Smooth muscle cell of the brain vasculature (primary cell): ENCODE data around the gene POLRMT.
"Not testable (repeated sequence)": the region's sequence is repeated elsewhere in the genome, so short reads cannot be mapped to it uniquely, and the experiment has no call there.

Experiments used
- DNase-seq: peaks from one replicate; pipeline ENCODE4 v3.0.0-alpha.2; 2012; ENCODE audit warnings: low read depth, low spot score

Gene POLRMT

DNA sequence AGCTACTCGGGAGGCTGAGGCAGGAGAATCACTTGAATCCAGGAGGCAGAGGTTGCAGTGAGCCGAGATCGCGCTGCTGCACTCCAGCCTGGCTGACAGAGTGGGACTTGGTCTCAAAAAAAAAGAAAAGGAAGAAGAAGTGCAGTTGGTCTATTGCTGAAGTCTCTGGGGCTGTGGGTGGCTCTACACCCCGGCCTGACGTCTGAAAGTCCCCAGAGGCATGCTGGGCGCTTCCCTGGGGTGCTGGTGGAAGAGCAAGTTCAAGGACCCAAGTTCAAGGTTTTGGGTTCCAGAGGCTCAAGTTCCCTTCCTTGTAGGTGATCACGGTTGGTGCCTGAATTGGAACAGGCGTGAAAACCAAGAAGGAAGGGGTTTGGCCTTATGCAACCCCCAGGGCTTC is 39.8 kb downstream of the POLRMT start:
- DNase-seq, result no peak

DNA sequence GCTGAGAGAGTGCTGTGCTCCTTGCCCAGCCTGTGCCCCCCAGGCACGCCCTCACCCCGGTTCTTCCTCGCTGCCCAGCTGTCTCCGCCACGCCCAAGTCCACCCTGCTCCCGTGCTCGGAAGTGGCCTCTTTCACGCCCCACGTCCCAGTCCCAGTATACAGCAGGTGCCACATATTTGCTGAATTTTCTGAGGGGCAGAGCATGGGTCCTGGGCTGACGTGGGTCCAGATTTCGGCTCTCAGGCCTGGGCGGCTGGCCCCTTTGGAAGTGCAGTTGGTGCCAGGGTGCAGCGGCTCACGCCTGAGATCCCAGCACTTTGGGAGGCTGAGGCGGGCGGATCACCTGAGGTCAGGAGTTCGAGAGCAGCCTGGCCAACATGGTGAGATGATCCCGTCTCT is 40.3 kb downstream of the POLRMT start:
- DNase-seq, result no peak

DNA sequence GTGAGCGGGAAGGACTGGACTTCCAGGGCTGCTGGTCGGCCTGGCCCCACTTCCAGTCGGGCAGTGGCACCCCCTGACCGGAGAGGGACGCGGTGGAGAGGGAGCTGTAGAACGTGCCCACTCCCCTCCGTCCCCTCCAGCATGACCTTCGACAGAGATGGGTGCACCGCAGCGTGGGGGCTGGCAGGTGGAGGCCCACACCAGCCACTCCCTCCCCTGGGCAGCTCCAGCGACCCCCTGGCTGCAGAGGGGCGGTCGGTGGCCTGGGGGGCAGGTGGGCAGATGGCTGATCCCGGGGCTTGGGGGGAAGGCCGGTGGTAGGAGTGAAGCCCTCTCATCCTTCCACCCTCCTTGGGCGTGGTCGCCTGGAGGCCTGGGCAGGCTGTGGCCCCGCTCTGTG is 41.2 kb downstream of the POLRMT start:
- no peak for DNase-seq

DNA sequence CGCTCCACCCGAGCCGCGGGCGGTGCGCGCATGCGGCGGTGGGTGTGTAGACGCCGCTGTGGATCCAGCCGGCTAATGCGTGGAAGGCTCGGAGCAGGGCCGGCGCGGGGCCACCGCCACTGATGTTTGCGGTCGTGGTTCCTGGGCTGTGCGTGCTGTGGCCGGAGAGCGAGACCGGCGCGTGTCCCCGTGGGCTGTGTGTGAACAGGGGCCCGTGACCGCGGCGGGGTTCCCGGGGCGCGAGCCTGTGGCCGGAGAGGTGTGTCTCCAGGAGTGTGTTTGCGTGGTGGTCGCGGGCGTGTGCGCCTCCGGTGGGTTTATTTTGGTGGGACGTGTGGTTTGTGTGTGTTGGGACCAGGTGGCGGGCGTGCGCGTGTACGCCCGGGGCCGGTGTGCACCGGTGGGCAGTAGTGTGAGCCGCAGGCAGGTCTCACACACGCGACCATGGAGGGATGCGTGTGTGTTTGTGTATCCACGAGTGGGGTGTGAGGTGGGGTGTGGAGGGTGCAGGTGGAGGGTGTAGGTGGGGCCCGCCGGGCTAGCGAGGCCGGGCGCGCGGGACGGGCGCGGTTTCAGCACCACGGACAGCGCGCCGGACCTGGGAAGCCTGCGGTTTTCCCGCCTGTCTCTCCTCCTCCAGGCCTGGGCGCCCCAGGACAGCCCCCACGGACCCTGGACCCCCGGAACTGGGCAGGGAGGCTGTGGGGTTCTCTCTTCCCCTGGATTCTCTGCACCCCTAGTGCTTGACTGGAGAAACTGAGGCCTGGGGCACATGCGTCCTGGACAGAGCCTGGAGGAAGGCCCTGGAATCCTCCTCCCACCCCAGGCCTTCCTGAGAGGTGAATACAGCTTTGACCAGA is 42.0 kb downstream of the POLRMT start:
- DNase-seq, result no peak

DNA sequence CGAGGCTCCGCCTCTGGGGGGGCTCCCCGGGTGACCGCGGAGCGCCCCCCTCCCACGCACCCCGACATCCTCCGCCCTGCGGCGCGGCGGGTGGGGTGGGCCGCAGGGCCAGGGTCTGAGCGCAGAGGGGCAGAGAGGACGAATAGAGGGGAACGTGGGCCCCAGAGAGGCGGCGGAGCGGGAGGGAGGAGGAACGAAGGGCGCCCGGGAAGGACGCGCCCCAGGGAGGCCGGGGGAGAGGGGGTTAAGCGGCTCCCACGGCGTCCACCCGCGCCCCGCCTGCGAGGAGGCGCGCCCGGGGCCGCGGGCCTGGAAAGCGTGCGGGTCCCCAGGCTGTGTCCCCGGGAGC is 42.6 kb downstream of the POLRMT start:
- no peak for DNase-seq

DNA sequence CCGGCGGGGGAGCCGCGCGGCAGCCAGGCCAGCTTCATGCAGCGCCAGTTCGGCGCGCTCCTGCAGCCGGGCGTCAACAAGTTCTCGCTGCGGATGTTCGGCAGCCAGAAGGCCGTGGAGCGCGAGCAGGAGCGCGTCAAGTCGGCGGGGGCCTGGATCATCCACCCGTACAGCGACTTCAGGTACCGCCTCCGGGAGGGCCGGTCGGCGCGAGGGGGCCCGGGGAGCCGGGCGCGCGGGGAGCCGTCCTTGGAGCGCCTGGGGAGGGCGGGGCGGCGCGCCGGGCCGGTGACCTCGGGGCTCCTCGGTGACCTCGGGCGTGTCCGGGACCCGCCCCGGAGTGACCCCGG is 43.0 kb downstream of the POLRMT start:
- DNase-seq, result no peak

DNA sequence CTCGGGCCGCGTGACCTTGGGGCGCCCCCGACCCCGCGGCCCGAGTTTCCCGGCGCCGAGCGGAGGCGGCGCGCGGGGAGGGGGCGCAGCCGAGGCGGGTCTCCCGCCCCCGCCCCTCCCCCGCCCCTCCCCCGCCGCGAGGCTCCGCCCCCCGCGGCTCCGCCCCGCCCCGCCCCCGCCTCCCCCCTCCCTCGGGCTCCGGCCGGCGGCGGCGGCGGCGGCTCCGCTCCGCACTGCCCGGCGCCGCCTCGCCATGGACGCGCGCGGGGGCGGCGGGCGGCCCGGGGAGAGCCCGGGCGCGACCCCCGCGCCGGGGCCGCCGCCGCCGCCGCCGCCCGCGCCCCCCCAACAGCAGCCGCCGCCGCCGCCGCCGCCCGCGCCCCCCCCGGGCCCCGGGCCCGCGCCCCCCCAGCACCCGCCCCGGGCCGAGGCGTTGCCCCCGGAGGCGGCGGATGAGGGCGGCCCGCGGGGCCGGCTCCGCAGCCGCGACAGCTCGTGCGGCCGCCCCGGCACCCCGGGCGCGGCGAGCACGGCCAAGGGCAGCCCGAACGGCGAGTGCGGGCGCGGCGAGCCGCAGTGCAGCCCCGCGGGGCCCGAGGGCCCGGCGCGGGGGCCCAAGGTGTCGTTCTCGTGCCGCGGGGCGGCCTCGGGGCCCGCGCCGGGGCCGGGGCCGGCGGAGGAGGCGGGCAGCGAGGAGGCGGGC is 43.5 kb downstream of the POLRMT start, which contains the start of gene HCN2:
TSS of gene HCN2 (plus strand) at position 189 of the 703 bp plus-strand sequence. CDS start at position 254, 65 bp downstream.
- DNase-seq, result no peak

DNA sequence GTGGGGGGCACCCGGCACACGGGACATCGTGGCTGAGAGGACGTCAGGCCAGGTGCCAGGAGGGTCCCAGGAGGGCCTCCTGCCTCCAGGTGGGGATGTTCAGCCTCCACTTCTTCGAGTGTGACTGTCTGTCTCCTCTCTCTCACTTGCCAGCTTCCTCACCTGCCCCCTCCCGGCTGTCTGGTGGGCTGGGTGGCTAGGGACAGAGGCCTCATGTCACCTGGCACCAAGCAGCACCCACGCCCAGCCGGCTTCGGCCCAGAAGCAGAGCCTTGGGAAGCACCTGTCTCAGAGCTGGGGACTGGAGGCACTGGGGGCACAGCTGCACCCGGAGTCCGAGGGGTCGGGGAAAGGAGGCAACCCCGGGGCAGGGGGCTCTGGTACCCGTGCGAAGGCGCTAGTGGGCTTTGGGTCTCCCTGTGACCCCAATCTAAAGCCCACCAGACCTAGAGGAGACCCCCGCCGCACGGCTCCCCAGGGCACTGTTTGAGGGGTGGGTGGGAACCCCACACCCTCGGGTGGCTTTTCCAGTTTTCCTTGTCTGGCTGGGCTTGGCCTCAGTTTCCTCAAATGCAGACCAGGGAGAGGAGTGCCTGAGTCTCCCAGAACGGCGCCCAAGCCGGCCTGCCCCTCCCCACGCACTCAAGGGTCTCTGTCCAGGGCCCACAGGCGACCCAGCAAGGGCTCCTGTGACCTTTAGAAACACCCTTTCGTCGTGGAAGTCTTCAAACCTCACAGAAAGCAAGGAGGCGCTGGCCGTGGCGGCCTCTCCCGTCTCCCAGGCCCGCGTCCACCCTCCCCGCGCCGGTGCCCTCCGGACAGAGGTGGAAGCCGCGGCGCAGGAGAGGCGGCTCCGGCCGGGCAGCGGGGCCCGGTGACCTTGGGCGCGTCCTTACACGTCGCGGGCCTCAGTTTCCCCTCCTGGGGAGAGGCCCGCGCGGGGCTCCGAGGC is 44.3 kb downstream of the POLRMT start:
- no peak for DNase-seq

DNA sequence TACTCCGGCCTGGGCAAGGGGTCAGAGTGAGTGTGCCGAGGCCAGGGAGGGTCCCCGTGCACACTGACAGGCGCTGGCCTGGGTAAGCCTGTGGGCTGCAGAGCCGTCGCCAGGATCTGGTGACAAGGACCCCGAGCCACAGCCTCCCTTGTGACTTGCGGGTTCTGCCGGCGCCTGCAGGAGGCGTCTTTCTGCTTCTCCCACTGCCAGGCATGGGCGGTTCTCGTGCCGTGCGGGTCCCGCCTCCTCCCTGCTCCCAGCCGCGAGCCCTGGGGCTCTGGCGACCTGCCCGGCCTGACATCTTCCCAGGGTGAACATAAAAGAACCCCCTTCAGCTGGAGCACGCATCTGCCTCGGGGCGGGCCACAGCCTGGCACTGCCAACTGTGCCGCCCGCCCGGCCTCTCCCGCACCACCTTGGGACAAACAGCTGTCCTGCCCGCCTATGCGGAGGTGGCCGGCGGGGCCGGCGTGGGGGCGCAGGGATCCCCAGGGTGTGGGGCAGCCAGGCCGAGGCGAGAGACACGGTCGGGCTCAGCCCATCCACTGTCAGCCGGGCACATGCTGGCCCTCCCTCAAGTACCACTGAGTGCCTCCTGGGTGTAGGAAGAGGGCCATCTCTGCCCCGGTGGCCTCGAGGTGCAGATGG is 45.1 kb downstream of the POLRMT start:
- no peak for DNase-seq

DNA sequence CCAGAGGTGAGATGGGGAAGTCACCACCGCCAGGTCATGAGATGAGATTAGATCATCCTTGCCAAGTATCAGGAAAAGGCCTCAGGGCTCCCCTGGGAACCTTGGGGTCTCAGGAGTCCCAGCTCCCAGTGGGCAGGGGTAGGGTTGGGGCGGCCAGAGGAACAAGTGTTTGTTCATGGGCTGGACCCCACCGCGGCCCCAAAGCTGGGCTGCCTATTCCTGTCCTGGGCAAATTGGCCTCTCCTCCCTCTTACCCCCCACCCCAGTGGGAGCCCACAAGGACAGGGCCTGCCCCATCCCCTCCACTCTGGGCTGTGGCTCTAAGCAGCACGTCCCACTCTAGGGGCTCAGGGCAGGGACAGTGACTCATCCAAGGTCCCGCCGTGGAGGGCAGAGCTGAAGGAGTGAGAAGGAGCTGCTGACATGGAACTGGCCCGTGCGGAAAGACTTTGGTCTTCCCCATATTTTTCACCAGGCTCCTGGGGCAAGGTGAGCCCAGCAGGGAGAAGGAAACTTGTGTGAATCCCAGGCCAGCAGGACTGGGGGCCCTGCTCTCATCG is 47.7 kb downstream of the POLRMT start:
- no peak for DNase-seq

DNA sequence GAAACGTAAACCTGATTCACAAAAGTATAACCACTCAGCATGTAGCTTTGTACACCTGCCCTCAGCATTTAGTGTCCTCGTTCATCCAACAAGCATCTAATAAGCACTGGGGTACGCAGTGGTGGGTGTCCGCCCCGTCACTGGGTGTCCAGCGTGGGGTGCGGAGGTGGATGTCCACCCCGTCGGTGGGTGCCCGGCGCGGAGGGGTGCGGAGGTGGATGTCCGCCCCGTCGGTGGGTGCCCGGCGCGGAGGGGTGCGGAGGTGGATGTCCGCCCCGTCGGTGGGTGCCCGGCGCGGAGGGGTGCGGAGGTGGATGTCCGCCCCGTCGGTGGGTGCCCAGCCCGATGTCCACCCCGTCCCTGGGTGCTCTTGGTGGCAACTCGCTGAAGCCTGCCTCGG is 48.2 kb downstream of the POLRMT start:
- not testable (repeated sequence) for DNase-seq

DNA sequence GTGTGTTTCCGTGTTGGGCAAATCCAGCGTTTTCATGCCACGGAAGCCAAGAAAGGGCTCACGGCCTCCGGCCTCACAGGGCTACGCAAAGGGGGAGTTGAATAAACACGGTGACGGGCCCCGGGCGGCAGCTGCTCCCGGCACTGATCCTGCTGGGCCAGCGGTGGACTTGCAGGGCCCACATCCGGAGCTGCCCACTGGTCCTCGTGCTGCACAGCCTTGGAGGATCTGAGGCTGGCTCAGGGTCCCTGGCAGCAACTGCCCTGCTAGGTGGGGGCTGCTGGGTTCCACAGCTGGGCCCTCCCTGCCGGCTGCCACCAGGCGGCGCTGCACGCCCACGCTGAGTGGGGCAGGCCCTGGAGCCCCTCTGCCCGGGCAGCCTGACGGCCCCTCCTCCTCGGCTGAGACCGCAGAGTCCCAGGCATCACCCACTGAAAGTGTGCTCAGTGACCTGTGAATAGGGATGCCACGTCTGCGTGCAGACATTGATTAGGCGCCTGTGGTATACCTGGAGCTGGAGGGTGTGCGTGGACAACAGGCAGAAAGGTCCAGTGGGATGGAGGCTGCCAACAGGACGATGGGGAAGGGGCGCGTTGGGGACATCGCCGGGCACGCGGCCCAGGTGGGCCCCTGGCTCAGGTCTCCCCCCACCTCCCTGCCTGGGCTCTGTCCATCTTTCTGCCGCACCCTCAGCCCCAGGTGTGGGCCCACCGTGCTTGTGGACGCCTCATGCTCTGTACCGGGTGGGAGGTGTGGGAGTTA is 48.9 kb downstream of the POLRMT start:
- no peak for DNase-seq

DNA sequence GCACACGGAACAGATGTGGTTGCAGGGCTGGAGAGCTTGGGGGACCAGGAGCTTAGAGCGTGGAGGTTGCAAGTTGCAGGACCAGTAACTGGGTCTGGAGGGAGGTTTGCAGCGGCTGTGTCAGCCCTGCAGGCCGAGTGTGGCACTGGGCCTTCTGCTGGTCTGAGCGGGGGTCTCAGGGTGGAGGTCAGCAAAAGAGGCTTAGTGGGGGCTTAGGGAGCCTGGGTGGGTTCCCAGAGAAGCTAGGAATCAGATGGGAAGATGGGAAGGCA is 49.4 kb downstream of the POLRMT start:
- DNase-seq, result no peak

DNA sequence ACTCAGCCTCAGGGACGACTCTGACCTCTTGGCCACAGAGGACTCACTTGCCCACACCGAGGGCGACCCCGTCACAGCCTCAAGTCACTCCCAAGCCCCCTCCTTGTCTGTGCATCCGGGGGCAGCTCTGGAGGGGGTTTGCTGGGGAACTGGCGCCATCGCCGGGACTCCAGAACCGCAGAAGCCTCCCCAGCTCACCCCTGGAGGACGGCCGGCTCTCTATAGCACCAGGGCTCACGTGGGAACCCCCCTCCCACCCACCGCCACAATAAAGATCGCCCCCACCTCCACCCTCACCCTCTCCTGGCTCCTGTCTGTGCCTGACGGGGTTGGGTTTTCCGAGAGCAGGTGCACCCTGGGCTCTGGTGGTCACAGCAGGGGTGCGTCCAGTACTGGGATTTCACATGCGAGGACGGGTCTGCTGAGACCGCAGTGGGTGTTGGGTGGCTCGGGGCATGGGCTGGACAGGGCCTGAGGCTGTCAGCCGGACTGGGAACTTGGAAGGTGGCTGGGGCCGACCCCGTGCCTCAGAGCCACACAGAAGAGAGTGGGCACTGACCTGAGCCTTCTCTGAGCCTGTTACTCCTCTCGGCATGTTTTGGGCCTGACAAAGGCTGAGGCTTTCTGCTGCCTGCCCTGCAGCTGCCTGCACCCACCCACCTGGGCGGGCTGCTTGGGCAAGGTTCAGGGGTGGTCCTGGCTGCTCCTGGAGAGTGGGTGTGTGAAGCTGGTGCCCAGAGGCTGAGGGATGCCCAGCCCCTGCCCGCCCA is 50.0 kb downstream of the POLRMT start:
- DNase-seq, result no peak

DNA sequence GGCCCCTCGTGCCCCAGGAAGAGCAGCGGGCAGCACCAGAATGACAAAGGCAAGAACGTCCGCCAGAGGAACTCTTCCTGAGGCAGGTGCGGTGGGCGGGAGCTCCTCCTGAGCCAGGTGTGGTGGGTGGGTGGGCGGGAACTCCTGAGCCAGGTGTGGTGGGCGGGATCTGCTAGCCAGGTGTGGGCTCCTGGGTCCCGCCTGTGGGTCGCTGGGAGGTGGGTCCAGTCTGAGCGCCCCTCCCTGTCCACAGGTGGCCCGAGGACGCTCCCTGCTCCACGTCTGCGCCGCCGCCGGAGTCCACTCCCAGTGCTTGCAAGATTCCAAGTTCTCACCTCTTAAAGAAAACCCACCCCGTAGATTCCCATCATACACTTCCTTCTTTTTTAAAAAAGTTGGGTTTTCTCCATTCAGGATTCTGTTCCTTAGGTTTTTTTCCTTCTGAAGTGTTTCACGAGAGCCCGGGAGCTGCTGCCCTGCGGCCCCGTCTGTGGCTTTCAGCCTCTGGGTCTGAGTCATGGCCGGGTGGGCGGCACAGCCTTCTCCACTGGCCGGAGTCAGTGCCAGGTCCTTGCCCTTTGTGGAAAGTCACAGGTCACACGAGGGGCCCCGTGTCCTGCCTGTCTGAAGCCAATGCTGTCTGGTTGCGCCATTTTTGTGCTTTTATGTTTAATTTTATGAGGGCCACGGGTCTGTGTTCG is 50.7 kb downstream of the POLRMT start:
- no peak for DNase-seq

DNA sequence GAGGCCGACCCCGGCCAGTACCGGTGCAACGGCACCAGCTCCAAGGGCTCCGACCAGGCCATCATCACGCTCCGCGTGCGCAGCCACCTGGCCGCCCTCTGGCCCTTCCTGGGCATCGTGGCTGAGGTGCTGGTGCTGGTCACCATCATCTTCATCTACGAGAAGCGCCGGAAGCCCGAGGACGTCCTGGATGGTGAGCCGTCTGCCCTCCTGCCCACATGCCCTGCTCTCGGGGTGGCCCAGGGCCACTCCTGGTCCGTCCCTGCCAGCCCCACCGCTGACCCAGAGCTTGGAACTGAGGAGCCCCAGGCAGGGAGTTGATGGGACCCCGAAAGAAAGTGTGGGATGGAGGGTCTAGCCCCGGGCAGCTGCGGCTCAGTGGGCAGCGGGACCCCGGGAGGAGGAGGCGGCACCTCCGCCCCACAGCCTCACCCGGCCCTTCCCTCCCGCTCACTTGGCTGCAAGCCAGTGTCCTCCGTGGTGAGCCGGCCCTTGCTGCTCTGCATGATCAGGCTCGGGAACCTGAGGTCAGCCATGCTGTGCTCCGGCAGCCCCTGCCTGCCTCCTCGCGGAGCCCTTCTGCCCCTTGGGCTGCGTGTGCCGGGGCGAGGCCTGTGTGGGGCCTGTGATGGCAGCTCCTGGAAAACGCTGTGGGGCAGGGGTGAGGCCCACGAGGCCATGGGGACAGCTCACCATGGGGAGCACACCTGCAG is 51.8 kb downstream of the POLRMT start:
- no peak for DNase-seq

DNA sequence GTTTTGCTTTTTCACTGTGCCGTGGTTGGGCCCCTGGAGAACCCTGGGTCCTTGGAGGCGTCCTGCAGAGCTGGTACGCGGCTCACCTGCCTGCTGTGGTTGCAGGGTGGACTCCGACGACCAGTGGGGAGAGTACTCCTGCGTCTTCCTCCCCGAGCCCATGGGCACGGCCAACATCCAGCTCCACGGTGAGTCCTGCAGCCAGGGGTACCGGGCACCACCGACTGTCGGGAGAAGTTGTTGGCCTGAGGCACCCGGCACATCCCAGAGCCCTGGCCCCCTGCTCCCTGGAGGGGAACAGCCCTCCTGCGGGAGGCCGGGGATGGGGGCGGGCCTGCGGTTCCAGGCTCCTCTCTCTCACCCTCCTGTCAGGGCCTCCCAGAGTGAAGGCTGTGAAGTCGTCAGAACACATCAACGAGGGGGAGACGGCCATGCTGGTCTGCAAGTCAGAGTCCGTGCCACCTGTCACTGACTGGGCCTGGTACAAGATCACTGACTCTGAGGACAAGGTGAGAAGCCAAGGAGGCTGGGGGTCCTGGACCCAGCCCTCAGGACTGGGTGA is 53.0 kb downstream of the POLRMT start:
- DNase-seq, result no peak

DNA sequence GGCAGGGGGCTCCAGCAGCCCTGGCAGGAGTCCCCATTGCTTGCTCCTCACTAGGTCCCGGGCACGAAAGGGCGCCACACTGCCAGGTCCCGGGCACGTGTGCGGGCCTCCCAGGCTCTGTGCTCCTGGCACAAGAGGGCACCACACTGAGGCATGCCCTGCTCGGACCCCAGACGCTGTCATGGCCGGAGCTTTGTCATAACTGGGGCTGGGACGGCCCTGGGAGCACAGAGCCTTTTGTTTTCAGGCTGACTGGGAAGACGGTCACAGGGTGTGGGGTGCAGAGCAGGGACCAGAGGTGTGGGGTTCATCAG is 53.5 kb downstream of the POLRMT start:
- DNase-seq, result no peak
